ENCODE results near the gene FANCF.

FANCF gene

GRCh38 chr11:22597062-22597461, 28.6 kb downstream of the FANCF start:
- H3K4me3 ChIP-seq (replicated peaks; ENCODE audit: low read depth, low read length), result no peak overlapping the region
- DNase-seq (ENCODE audit: low read depth), result no peak
- TF ChIP-seq CTCF (IDR thresholded peaks at IDR 0.05; ENCODE audit: low read length, missing control alignments), result no peak

- no peak overlapping the region for H3K4me3 ChIP-seq (replicated peaks; ENCODE audit: low read depth, low read length)
- DNase-seq (ENCODE audit: low read depth), result no peak
- no peak for TF ChIP-seq CTCF (IDR thresholded peaks at IDR 0.05; ENCODE audit: low read length, missing control alignments)
These were observed 40.6 kb downstream of the FANCF start for GRCh38 chr11:22584976-22585375.

- no peak overlapping the region for H3K4me3 ChIP-seq (replicated peaks; ENCODE audit: low read depth, low read length)
- no peak for DNase-seq (ENCODE audit: low read depth)
- no peak for TF ChIP-seq CTCF (IDR thresholded peaks at IDR 0.05; ENCODE audit: low read length, missing control alignments)
These were observed 41.6 kb downstream of the FANCF start for GRCh38 chr11:22583963-22584492.

- TF ChIP-seq CTCF (IDR thresholded peaks at IDR 0.05; ENCODE audit: low read length, missing control alignments), result no peak
- no peak overlapping the region for H3K4me3 ChIP-seq (replicated peaks; ENCODE audit: low read depth, low read length)
- no peak for DNase-seq (ENCODE audit: low read depth)
These were observed 43.5 kb downstream of the FANCF start for GRCh38 chr11:22582151-22582410.

- no peak for TF ChIP-seq CTCF (IDR thresholded peaks at IDR 0.05; ENCODE audit: low read length, missing control alignments)
- no peak overlapping the region for H3K4me3 ChIP-seq (replicated peaks; ENCODE audit: low read depth, low read length)
- DNase-seq (ENCODE audit: low read depth), result no peak
These were observed 44.1 kb downstream of the FANCF start for GRCh38 chr11:22581354-22582150.

GRCh38 chr11:22577854-22578253, 47.8 kb downstream of the FANCF start:
- H3K4me3 ChIP-seq (replicated peaks; ENCODE audit: low read depth, low read length), result no peak overlapping the region
- no peak for TF ChIP-seq CTCF (IDR thresholded peaks at IDR 0.05; ENCODE audit: low read length, missing control alignments)
- DNase-seq (ENCODE audit: low read depth), result no peak
